Activated CD8-positive, alpha-beta memory T cell treated with anti-CD3 and anti-CD28 coated beads, Interleukin-2, amount 10 ng/mL, durations not matched to agents 7 days and 5 days (primary cell): Measurements from ENCODE around the gene KCNQ5. TPM values are rescaled to one million over a fixed set of nuclear protein-coding genes. Genes with fewer than 3 reads are reported as not detected.
"Not testable (repeated sequence)": the region's sequence is repeated elsewhere in the genome, so short reads cannot be mapped to it uniquely, and the experiment has no call there.

ENCODE experiments used
- ATAC-seq: fragments of 150-1000 bp; cut with Tn5 transposase; one replicate; pipeline ENCODE4 v1.10.0; 2021; ENCODE audit warnings: moderate library complexity
- CTCF ChIA-PET: fragments of 350-600 bp; sonication (Branson Sonifier 250); formaldehyde crosslinking; loops from one replicate; lab custom pipeline; 2021; ENCODE audit warnings: antibody characterized with exemption; lab: Charles Lee
- DNase-seq: peaks from one replicate; pipeline ENCODE4 v3.0.0-alpha.2; 2020
- H3K27ac Mint-ChIP-seq: one replicate; pipeline ENCODE4 v1.8.0; 2021; ENCODE audit warnings: mild to moderate bottlenecking, mixed read lengths
- H3K27me3 Mint-ChIP-seq: one replicate; pipeline ENCODE4 v1.8.0; 2021; ENCODE audit warnings: mixed read lengths
- H3K36me3 Mint-ChIP-seq: one replicate; pipeline ENCODE4 v1.8.0; 2021; ENCODE audit warnings: mild to moderate bottlenecking, mixed read lengths
- H3K4me1 Mint-ChIP-seq: one replicate; pipeline ENCODE4 v1.8.0; 2021; ENCODE audit warnings: mixed read lengths
- H3K4me3 Mint-ChIP-seq: one replicate; pipeline ENCODE4 v1.8.0; 2021; ENCODE audit warnings: mild to moderate bottlenecking, moderate library complexity, mixed read lengths
- H3K9me3 Mint-ChIP-seq: one replicate; pipeline ENCODE4 v1.8.0; 2022; ENCODE audit warnings: low read depth, mixed read lengths
- total RNA-seq, 2 experiments: library from RNA; stranded (reverse); gene quantifications; one replicate each; pipeline ENCODE4 v1.2.3, GENCODE V29; 2021

Gene KCNQ5
- total RNA-seq, 2 experiments from 2014 or later: 7.2 to 7.8 TPM

DNA sequence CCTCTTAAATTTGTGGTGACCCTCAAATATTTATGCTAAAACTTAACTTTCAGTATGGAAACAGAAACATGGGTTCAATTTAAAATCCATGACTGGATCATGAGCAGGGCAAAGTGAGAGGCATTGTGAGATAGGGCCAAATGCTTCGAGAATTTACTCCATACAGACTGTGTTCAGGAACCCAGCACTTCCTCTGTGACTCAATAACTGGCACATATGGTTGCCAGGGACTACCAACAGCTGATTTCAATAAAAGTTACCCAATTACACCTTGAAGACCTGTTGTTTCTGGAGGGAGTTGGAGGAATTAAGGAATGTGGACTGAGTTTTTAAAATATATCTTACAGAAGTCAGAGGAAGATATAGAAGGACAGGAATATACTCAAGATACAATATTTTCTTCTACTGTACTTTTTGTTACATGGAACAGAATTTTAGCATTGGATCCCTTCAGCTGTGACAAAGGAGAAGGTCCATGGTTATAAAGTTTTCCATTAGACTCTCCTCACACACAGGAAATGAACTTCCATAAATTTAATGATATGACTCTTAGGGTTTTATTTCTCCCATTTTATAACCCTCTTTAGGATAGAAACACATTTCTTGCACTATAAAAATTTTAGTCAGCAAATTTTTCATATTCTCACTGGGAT lies 344.9 kb downstream of the KCNQ5 start:
- H3K4me3 Mint-ChIP-seq: no peak overlapping the region
- H3K9me3 Mint-ChIP-seq: no peaks in the 10 kb centered on the region
- ATAC-seq (no peak), DNase-seq (no peak)
- no peaks in the 10 kb centered on the region for H3K27me3 Mint-ChIP-seq
- H3K36me3 Mint-ChIP-seq: no peaks in the 10 kb centered on the region
- no peaks in the 10 kb centered on the region for H3K4me1 Mint-ChIP-seq
- CTCF ChIA-PET: no interaction called here
- H3K27ac Mint-ChIP-seq: no peak overlapping the region

DNA sequence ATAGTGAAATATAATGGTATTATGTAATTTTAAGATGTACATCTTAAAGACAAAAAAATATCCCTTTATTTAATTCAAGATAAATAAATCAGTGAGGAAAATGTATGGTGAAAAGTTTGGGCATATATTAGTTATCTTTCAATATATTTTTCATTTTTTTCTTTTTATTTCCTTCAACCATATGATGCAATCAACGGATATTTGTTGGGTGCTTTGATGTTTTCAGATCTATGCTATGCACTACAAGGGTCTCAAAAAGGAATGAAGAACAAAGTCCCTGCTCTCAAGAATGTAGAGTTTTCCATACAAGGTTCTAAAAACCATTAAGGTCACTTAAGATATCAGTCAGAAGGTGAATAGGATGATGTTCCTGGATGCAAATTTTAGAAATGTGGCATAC lies 345.5 kb downstream of the KCNQ5 start:
- H3K27me3 Mint-ChIP-seq: no peaks in the 10 kb centered on the region
- CTCF ChIA-PET: no interaction called here
- ATAC-seq (no peak), DNase-seq (no peak)
- H3K4me3 Mint-ChIP-seq: no peak overlapping the region
- no peaks in the 10 kb centered on the region for H3K36me3 Mint-ChIP-seq
- H3K4me1 Mint-ChIP-seq: no peaks in the 10 kb centered on the region
- H3K27ac Mint-ChIP-seq: no peak overlapping the region
- H3K9me3 Mint-ChIP-seq: no peaks in the 10 kb centered on the region

- Mint-ChIP-seq H3K27me3 (no peaks in the 10 kb centered on the region), H3K36me3 (no peaks in the 10 kb centered on the region), H3K4me3 (no peak overlapping the region), H3K27ac (no peak overlapping the region), H3K9me3 (no peaks in the 10 kb centered on the region), H3K4me1 (no peaks in the 10 kb centered on the region)
- DNase-seq: no peak
- CTCF ChIA-PET: no interaction called here
- ATAC-seq: no peak
Observed at GRCh38 chr6:72968704-72969103, 346.8 kb downstream of the KCNQ5 start.

DNA sequence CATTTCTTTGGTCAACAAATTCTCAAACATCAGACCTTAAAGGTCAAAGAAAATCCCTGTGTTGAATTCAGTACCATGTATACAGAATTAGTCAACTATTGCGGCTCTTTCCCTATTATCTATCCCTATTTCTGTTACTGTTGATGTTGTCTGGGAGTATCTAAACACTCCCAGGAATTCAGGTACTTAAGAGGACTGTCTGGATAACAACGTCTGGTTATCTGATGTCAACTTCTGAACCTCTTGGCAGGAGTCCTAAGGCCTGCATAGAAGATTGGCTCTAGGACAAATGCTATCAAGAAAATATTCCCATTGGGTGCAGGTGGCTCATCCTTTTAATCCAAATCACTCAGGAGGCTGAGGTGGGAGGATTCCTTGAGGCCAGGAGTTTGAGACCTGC lies 347.8 kb downstream of the KCNQ5 start:
- CTCF ChIA-PET: no interaction called here
- Mint-ChIP-seq H3K36me3 (no peaks in the 10 kb centered on the region), H3K27ac (no peak overlapping the region), H3K9me3 (no peaks in the 10 kb centered on the region), H3K4me3 (no peak overlapping the region), H3K27me3 (no peaks in the 10 kb centered on the region), H3K4me1 (no peaks in the 10 kb centered on the region)
- DNase-seq (no peak), ATAC-seq (no peak)

DNA sequence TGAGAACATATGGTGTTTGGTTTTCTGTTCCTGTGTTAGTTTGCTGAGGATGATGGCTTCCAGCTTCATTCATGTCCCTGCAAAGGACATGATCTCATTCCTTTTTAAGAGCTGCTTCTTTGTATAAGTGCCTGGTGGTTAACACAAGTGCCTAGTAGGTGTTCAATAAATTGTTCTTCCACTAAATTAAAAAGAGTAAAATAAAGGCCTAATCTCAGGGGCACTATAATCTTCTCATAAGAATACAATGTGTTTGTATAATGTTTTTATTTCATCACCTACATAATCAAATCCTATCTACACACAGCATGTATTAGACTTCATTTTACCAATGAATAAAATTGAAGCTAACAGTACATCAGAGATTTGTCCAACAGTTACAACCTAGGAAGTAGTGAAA lies 350.7 kb downstream of the KCNQ5 start:
- Mint-ChIP-seq H3K36me3 (no peaks in the 10 kb centered on the region), H3K4me3 (no peak overlapping the region), H3K9me3 (no peaks in the 10 kb centered on the region), H3K27me3 (no peaks in the 10 kb centered on the region), H3K4me1 (peaks cover 8% of the 10 kb centered on the region), H3K27ac (no peak overlapping the region)
- DNase-seq (no peak), ATAC-seq (no peak)
- CTCF ChIA-PET: no interaction called here

DNA sequence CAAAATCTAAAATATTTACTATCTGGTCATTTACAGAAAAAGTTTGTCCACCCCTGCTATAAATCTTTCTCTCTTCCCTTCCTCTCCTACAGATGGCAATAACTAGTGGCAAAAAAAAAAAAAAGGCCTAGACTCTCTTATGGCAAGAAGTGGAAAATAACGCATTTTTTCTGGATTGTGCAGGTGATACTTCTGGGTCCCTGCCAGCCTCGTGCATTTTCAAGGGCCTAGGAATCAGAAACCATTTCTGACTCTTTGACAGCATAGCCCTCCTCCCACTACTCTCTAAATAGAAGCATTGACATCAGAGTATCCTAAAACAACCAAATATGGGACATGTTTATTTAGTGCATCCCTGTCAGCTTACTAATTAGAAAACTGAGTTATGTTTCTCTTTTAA lies 352.4 kb downstream of the KCNQ5 start:
- H3K9me3 Mint-ChIP-seq: no peaks in the 10 kb centered on the region
- H3K36me3 Mint-ChIP-seq: peaks cover 2% of the 10 kb centered on the region
- H3K4me3 Mint-ChIP-seq: no peak overlapping the region
- H3K27me3 Mint-ChIP-seq: no peaks in the 10 kb centered on the region
- no peak for ATAC-seq
- DNase-seq: no peak
- H3K4me1 Mint-ChIP-seq: peaks cover 9% of the 10 kb centered on the region
- CTCF ChIA-PET: no interaction called here
- H3K27ac Mint-ChIP-seq: no peak overlapping the region

- DNase-seq: no peak
- Mint-ChIP-seq H3K4me3 (no peak overlapping the region), H3K9me3 (no peaks in the 10 kb centered on the region), H3K4me1 (peaks cover 9% of the 10 kb centered on the region), H3K27me3 (no peaks in the 10 kb centered on the region), H3K36me3 (peaks cover 2% of the 10 kb centered on the region), H3K27ac (no peak overlapping the region)
- CTCF ChIA-PET: no interaction called here
- ATAC-seq: no peak
Observed at GRCh38 chr6:72975352-72975752, 353.5 kb downstream of the KCNQ5 start.

DNA sequence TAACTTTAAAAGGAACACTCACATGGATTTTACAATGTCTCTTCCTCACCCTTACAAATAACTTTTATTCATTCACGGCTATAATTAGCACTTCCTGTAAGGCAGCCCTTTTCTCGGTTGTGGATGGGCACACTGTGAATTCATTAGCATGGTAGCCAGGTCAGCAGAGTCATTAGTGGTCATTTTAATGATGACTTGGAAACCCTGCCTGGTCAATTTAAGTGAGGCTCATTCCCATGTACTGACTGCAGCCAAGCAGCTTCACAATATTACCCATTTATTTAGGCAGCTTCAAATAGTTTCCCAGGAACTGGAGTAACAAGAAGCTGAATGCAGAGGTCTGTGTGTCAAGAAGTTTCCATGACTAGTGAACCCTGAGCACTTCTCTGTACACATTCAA lies 354.6 kb downstream of the KCNQ5 start:
- H3K27ac Mint-ChIP-seq: no peak overlapping the region
- no peaks in the 10 kb centered on the region for H3K27me3 Mint-ChIP-seq
- peaks cover 9% of the 10 kb centered on the region for H3K4me1 Mint-ChIP-seq
- H3K4me3 Mint-ChIP-seq: no peak overlapping the region
- CTCF ChIA-PET: no interaction called here
- H3K36me3 Mint-ChIP-seq: peaks cover 2% of the 10 kb centered on the region
- ATAC-seq (no peak), DNase-seq (no peak)
- H3K9me3 Mint-ChIP-seq: no peaks in the 10 kb centered on the region

DNA sequence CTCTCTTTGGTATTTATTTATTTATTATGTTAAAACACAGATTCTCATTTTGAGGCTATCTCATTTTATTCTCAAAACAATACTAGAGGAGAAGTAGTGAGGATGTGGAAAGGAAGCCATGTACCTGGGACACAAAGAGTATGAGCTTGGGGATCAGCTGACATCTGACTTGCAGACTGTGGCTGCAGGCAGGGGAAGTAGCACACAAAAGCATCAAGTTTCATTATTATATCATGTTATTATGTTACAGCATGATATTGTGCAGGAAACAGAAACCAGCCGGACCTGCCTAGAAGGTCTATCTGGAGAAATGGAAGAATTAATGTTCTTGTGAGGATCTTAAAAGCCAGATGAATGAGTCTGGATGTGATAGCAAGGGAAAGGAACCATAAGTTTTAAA lies 355.2 kb downstream of the KCNQ5 start:
- peak overlapping the region; percentile 56 for H3K27ac Mint-ChIP-seq
- no peaks in the 10 kb centered on the region for H3K27me3 Mint-ChIP-seq
- peaks cover 9% of the 10 kb centered on the region for H3K4me1 Mint-ChIP-seq
- H3K4me3 Mint-ChIP-seq: no peak overlapping the region
- no peaks in the 10 kb centered on the region for H3K9me3 Mint-ChIP-seq
- CTCF ChIA-PET: no interaction called here
- H3K36me3 Mint-ChIP-seq: peaks cover 2% of the 10 kb centered on the region
- ATAC-seq (peak; percentile 63), DNase-seq (no peak)

DNA sequence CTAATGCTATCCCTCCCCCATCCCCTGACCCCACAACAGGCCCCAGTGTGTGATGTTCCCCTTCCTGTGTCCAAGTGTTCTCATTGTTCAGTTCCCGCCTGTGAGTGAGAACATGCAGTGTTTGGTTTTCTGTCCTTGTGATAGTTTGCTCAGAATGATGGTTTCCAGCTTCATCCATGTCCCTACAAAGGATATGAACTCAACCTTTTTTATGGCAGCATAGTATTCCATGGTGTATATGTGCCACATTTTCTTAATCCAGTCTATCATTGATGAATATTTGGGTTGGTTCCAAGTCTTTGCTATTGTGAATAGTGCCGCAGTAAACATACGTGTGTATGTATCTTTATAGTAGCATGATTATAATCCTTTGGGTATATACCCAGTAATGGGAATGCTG lies 356.9 kb downstream of the KCNQ5 start:
- DNase-seq, H3K4me3 Mint-ChIP-seq, H3K36me3 Mint-ChIP-seq, ATAC-seq, H3K27ac Mint-ChIP-seq, H3K4me1 Mint-ChIP-seq, H3K9me3 Mint-ChIP-seq, H3K27me3 Mint-ChIP-seq, CTCF ChIA-PET: not testable (repeated sequence)

DNA sequence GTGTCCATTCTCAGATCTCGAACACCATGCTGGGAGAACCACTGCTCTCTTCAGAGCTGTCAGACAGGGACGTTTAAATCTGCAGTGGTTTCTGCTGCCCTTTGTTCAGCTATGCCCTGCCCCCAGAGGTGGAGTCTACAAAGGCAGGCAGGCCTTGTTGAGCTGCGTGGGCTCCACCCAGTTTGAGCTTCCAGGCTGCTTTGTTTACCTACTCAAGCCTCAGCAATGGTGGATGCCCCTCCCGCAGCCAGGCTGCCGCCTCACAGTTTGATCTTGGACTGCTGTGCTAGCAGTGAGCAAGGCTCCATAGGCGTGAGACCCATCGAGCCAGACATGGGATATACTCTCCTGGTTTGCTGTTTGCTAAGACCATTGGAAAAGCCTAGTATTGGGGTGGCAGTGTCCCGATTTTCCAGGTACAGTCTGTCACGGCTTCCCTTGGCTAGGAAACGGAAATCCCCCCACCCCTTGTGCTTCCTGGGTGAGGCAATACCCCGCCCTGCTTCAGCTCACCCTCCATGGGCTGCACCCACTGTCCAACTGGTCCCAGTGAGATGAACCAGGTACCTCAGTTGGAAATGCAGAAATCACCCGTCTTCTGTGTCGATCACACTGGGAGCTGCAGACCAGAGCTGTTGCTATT lies 362.4 kb downstream of the KCNQ5 start:
- H3K4me1 Mint-ChIP-seq, H3K36me3 Mint-ChIP-seq, H3K4me3 Mint-ChIP-seq, CTCF ChIA-PET, DNase-seq, H3K27me3 Mint-ChIP-seq, ATAC-seq, H3K27ac Mint-ChIP-seq: not testable (repeated sequence)
- H3K9me3 Mint-ChIP-seq: peaks cover 10% of the 10 kb centered on the region

DNA sequence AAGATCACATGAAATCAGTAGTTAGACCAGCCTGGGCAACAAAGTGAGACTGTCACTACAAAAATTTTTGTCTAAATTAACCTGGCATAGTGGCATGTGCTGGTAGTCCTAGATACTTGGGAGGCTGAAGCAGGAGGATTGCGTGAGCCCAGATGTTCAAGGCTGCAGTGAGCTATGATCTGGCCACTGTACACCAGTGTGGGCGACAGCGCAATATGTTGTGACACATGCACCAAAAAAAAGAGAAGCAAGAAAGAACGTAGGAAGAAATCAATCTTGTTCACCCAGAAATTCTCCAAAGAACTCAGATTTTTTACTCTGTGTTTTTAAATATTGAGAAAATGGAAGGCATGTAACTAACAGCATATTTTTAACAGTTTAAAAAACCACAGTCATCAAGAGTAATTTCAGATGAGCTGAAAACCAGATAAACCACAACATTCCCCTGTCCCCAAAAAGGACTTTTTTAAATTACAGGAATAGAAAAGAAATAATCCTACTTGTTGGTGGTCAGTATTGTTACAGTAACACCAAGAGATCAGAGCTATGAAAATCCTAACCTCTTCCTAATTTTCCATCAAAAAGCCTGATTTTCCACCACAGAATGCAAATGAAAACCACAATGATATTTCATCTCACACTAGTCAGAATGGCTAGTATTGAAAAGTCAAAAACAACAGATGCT lies 363.3 kb downstream of the KCNQ5 start:
- Mint-ChIP-seq H3K9me3 (peaks cover 10% of the 10 kb centered on the region), H3K27ac (no peak overlapping the region), H3K4me1 (peaks cover 2% of the 10 kb centered on the region), H3K27me3 (no peaks in the 10 kb centered on the region), H3K4me3 (no peak overlapping the region), H3K36me3 (peaks cover 3% of the 10 kb centered on the region)
- CTCF ChIA-PET: no interaction called here
- DNase-seq (no peak), ATAC-seq (no peak)

GRCh38 chr6:72987301-72987700 lies 365.4 kb downstream of the KCNQ5 start:
- Mint-ChIP-seq H3K36me3 (peaks cover 3% of the 10 kb centered on the region), H3K4me3 (no peak overlapping the region), H3K4me1 (peaks cover 2% of the 10 kb centered on the region), H3K9me3 (peaks cover 10% of the 10 kb centered on the region), H3K27me3 (no peaks in the 10 kb centered on the region), H3K27ac (no peak overlapping the region)
- DNase-seq (no peak), ATAC-seq (no peak)
- CTCF ChIA-PET: no interaction called here

DNA sequence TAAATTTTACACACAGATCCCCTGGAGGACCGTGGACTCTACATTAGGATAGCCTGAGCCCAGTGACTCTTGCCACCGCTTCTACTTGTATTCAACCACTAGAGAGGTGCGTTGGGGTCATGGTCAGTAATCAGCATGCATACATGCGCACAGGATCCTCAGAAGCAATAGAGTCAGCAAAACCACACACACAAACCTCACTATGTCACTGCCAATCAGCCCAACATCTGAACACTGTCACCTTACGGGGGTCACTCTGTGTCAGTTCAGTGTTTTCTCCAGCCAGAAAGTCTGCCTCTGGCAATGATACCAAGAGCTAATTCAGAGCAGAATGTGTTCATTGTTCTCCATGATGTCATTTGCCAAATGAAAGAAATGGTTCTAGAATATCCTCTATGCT lies 378.1 kb downstream of the KCNQ5 start:
- Mint-ChIP-seq H3K4me3 (no peak overlapping the region), H3K9me3 (no peaks in the 10 kb centered on the region), H3K27me3 (no peaks in the 10 kb centered on the region), H3K27ac (no peak overlapping the region), H3K36me3 (no peaks in the 10 kb centered on the region), H3K4me1 (no peaks in the 10 kb centered on the region)
- ATAC-seq (no peak), DNase-seq (no peak)
- CTCF ChIA-PET: no interaction called here
